Stromal cell of bone marrow (primary cell): ENCODE data around the gene RXFP2.

Experiments used
- DNase-seq: peaks from one replicate; pipeline ENCODE4 v3.0.0-alpha.2; 2012; ENCODE audit warnings: low read depth

Gene RXFP2

DNA sequence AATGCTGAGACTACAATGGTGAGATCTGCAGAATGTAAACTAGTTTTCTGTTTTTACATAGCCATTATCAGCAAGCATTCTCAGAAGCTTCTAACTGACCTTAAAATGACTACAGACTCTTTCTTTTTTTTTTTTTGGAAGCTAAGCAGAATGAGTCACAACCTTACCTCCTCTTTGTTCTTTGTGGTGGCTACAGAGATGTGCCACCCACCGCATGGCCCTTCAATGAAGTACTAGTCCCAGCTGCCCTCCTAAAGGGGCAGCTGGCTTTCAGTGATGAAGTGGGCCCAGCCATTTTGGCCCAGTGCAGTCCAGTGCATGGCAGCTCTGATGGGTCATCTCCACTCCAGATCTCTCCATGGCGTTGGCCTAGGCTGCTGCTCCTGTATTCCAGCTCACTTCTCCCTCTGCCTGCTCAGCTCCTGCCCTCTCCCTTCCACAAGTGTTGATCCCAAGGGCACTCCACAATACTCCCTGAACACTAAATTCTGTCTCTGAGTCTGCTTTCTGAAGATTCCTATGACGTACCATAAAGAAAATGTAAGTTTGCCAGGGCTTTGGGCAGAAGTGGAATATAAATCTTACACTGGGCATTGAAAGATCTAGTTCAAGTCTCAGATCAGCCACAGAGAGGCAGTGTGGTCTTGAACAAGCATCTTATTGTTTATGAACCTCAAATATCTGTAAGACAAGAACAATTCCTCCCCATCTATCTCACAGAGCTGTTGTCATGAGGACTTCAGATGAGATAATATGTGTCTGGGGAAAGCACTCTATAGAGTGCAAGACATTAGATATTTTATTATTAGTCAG is 85.6 kb downstream of the RXFP2 start:
- DNase-seq, result peak; percentile 27

GRCh38 chr13:31826521-31826920 is 87.2 kb downstream of the RXFP2 start:
- DNase-seq, result no peak

- DNase-seq, result no peak
Measured at GRCh38 chr13:31827707-31828106, 88.4 kb downstream of the RXFP2 start.

DNA sequence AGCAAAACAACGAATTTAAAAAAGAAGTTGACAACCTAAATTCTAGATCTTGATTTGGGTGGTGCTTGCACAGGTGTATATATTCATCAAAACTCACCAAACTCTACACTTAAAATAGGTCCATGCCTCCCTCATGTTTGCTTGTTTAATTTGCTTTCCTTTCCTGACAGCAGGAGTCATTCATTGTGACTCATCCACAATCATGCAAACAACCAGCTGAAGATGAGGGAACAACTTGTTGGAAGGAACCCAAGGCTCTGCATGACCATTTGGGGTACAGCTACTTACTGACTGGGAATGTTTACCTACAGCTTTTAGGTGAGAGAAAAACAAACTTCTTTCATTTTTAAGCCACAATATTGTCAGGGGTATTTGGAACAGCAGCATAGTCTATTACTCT is 96.6 kb downstream of the RXFP2 start:
- peak; percentile 45 for DNase-seq

- DNase-seq, result no peak
Measured at GRCh38 chr13:31843044-31843443, 103.7 kb downstream of the RXFP2 start.

- DNase-seq, result peak; percentile 73
Measured at GRCh38 chr13:31846182-31846938, 107.0 kb downstream of the RXFP2 start.

DNA sequence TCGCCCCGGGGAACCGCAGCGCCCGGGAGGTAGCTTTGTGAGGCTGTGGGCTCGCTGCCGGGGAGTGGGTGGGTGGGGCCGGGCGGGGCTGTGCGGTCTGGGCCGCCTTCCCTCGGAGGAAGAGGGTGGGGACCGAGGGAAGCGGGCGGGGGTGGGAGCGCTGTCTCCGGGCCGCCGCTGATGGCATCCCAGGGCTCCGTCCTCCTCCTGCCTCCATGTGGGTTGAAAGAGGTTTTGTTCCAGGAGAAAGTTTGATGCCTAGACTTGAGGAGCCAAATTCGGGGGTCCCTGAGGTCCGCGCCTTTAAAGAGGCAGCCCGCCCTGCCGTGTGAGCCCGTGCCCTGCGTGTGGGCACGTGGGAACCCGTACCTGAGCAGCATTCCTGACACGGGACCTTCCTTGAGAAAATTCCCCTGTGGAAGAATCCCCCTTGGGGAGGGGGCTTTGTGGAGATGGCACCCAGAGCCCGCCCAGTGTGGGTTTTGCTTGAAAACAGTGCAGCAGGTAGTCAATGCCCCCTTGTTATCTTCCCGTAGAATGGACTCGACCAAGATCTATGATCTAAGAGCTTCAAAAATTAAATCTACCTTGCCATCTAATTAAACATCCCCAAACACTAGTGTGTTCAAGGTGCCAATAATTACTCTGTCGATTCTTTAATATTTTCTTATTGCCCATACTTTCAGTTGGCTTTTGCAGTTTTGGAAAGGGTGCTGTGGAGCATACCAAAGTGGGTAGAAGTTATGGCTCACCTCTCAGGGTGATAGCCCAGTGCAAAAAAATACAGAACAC is 107.8 kb downstream of the RXFP2 start:
- no peak for DNase-seq

GRCh38 chr13:31848621-31849020 is 109.3 kb downstream of the RXFP2 start:
- no peak for DNase-seq

DNA sequence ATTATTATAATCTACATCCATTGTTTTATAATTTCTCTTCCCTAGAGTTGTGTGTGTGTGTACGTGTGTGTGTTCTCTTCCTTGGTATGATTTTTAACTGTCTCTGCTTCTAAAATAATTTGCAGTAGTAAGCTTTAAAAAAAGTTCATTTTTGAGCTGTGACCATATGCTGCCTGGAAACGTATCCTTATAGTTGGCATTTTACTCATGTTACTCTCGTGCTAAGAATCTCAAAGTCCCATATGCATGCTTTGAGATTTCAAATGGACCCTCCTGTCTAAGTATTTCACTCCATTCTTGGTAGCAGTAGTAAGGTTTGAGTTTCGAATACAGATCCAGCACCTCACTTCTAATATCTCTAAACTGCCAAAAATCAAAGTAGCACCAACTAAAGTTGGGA is 109.9 kb downstream of the RXFP2 start:
- DNase-seq, result no peak

GRCh38 chr13:31850041-31850555 is 110.8 kb downstream of the RXFP2 start:
- DNase-seq, result no peak

DNA sequence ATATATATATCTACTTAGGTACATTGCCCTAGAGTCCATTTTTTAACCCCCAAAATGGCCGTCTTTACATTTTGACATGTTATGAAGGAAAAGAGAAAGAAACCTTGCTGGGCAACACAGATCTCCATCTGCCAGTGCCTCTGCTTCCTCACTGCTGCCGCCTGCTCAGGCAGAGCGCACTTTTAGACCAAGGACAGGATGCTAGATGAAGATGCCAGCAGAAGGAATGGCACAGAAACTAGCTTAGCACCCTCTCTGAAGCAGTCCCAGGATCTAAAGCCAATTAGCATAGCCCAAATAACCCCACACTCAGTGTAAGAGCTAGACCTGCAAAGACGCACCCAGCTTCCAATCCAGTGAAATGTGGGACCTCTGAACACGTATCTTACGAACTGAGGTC is 111.9 kb downstream of the RXFP2 start:
- DNase-seq, result no peak
